K562 (cell line): ENCODE results near the gene CLTRN. TPM values are rescaled to one million over a fixed set of nuclear protein-coding genes. Genes with fewer than 3 reads are reported as not detected.

Experiments used
- ATAC-seq: fragments of 200-7000 bp; cut with Tn5 transposase; 3 replicates; pipeline ENCODE4 v1.9.1; 2020; ENCODE audit warnings: moderate library complexity
- BruUV-seq: library from RNA; stranded (reverse); fragments of 400-500 nt; replicated peaks from 2 replicates; lab custom pipeline; 2021; lab: Mats Ljungman, UMichigan
- CTCF ChIA-PET: fragments of 300-600 bp; formaldehyde crosslinking; extraction: SDS; loops from one replicate; lab custom pipeline; 2021; ENCODE audit warnings: low intra/inter-chr PET ratio; lab: Yijun Ruan, JAX
- POLR2A ChIA-PET: fragments of 300-600, 350-650 bp; sonication (Branson Sonifier 250); formaldehyde crosslinking; extraction: SDS; loops from one replicate; lab custom pipeline; 2021; ENCODE audit warnings: antibody characterized with exemption, inconsistent platforms; lab: Yijun Ruan, JAX
- DNase-seq, 4 experiments: peaks; one replicate each; pipeline versions ENCODE4 v3.0.0 to v3.0.0-alpha.2; 2011 to 2018; ENCODE audit warnings: low spot score in 3 of 4, mixed read lengths in 3 of 4; ENCODE audit errors: extremely low read depth in 1 of 4
- FAIRE-seq: peaks from 2 replicates; lab custom pipeline; 2011; peaks lifted over from hg19 to GRCh38; lab: Jason Lieb, UNC
- H2AFZ ChIP-seq: 2 replicates; pipeline ENCODE4 v1.6.0; 2011; ENCODE audit warnings: low read depth, low read length, control low read depth, inconsistent platforms
- H3K27ac ChIP-seq: fragments of 200-600 bp; 3 replicates; pipeline ENCODE4 v1.8.0; 2011; ENCODE audit warnings: low read depth, mild to moderate bottlenecking, control low read depth, inconsistent platforms, low read length, moderate library complexity, mixed read lengths; ENCODE audit errors: extremely low read depth
- H3K27me3 ChIP-seq, 2 experiments: fragments of 300-600 bp in 1 of 2; 2 replicates in 1 of 2; 3 replicates in 1 of 2; pipeline versions ENCODE4 v1.6.0 to v1.8.0; 2011; ENCODE audit warnings: inconsistent platforms in 2 of 2, low read length in 2 of 2, mild to moderate bottlenecking in 1 of 2, mixed read lengths in 1 of 2, moderate library complexity in 1 of 2; ENCODE audit not compliant: control insufficient read depth in 2 of 2, insufficient read depth in 2 of 2
- H3K36me3 ChIP-seq: fragments of 300-600 bp; 3 replicates; pipeline ENCODE4 v1.8.0; 2011; ENCODE audit warnings: mild to moderate bottlenecking, low read length, inconsistent platforms; ENCODE audit not compliant: control insufficient read depth, insufficient read depth
- H3K4me1 ChIP-seq, 2 experiments: fragments of 200-600 bp in 1 of 2; replicated peaks in 1 of 2; 2 replicates in 1 of 2; 3 replicates in 1 of 2; pipeline versions ENCODE4 v1.5.1 to v1.8.0; 2011; ENCODE audit warnings: inconsistent platforms in 2 of 2, low read length in 2 of 2, mild to moderate bottlenecking in 1 of 2, mixed read lengths in 1 of 2, moderate library complexity in 1 of 2; ENCODE audit not compliant: control insufficient read depth in 2 of 2, insufficient read depth in 2 of 2
- H3K4me2 ChIP-seq: 2 replicates; pipeline ENCODE4 v1.6.1; 2011; ENCODE audit warnings: low read length, control low read depth, inconsistent platforms, mixed read lengths; ENCODE audit not compliant: insufficient read depth
- H3K4me3 ChIP-seq: fragments of 200-600 bp; sonication (generic), shearing (Covaris generic); 2 replicates; pipeline ENCODE4 v1.5.1; 2016; ENCODE audit warnings: control low read depth, inconsistent platforms
- H3K79me2 ChIP-seq: fragments of 200-600 bp; 3 replicates; pipeline ENCODE4 v1.8.0; 2011; ENCODE audit warnings: low read length, inconsistent platforms; ENCODE audit not compliant: control insufficient read depth, insufficient read depth
- H3K9ac ChIP-seq, 2 experiments: 2 replicates each; pipeline versions ENCODE4 v1.6.0 to v1.6.1; 2011; ENCODE audit warnings: low read depth in 2 of 2, low read length in 2 of 2, control low read depth in 1 of 2, inconsistent platforms in 1 of 2, mild to moderate bottlenecking in 1 of 2, mixed read lengths in 1 of 2; ENCODE audit not compliant: insufficient read depth in 1 of 2
- H3K9me1 ChIP-seq: one replicate; pipeline ENCODE4 v1.6.0; 2011; ENCODE audit warnings: inconsistent platforms, mild to moderate bottlenecking, low read length, moderate library complexity; ENCODE audit not compliant: control insufficient read depth, insufficient read depth
- H3K9me3 ChIP-seq: replicated peaks from 2 replicates; pipeline ENCODE4 v1.5.1; 2011; ENCODE audit warnings: low read depth, low read length, inconsistent platforms; ENCODE audit not compliant: control insufficient read depth, insufficient read depth
- H4K20me1 ChIP-seq: replicated peaks from 2 replicates; pipeline ENCODE4 v1.6.1; 2011; ENCODE audit warnings: low read length, inconsistent platforms, mixed read lengths; ENCODE audit not compliant: control insufficient read depth, insufficient read depth
- BMI1 ChIP-seq: fragments of 150-350 bp; IDR thresholded peaks from 2 replicates; pipeline ENCODE4 v1.6.1; 2014; ENCODE audit warnings: low read length
- CTCFL ChIP-seq: IDR thresholded peaks from 2 replicates; pipeline ENCODE4 v1.6.1; 2011; ENCODE audit warnings: borderline replicate concordance, low read depth, mild to moderate bottlenecking, moderate library complexity, low read length; ENCODE audit not compliant: insufficient read depth, poor library complexity, severe bottlenecking
- HMG20A ChIP-seq: fragments of 450-650 bp; formaldehyde crosslinking; conservative IDR thresholded peaks from 2 replicates; pipeline ENCODE4 v1.4.0; 2020; ENCODE audit warnings: mild to moderate bottlenecking, mixed read lengths
- JUND ChIP-seq, 2 experiments: IDR thresholded peaks; 2 replicates in 1 of 2; 3 replicates in 1 of 2; pipeline ENCODE4 v1.6.1; 2011; ENCODE audit warnings: borderline replicate concordance in 2 of 2, low read depth in 2 of 2, low read length in 2 of 2, improper control_type of control experiment in 1 of 2, missing biosample characterization in 1 of 2, missing genetic modification characterization in 1 of 2, missing genetic modification reagents in 1 of 2
- MYC ChIP-seq, 2 experiments: fragments of 250-450 bp in 1 of 2; sonication (Bioruptor Pico) in 1 of 2; IDR thresholded peaks; 2 replicates each; pipeline versions ENCODE4 v1.5.1 to v1.6.1; 2012 to 2021; ENCODE audit warnings: low read depth in 2 of 2, borderline replicate concordance in 1 of 2, improper control_type of control experiment in 1 of 2, low read length in 1 of 2, mild to moderate bottlenecking in 1 of 2, moderate library complexity in 1 of 2
- TEAD4 ChIP-seq, 2 experiments: sonication (generic) in 1 of 2; formaldehyde crosslinking in 1 of 2; IDR thresholded peaks; 2 replicates each; pipeline versions ENCODE4 v1.6.1 to v1.8.0; 2012 to 2022; ENCODE audit warnings: borderline replicate concordance in 1 of 2, inconsistent platforms in 1 of 2, low read length in 1 of 2, mild to moderate bottlenecking in 1 of 2, missing genetic modification reagents in 1 of 2
- ZNF551 ChIP-seq: fragments of 250-450 bp; sonication (Bioruptor Pico); IDR thresholded peaks from 2 replicates; pipeline ENCODE4 v1.5.0; 2021; ENCODE audit warnings: mild to moderate bottlenecking, moderate library complexity
- ZNF639 ChIP-seq, 2 experiments: fragments of 200-800 bp in 1 of 2; sonication (Bioruptor generic) in 1 of 2; sonication (generic) in 1 of 2; formaldehyde crosslinking in 1 of 2; IDR thresholded peaks in 1 of 2; conservative IDR thresholded peaks in 1 of 2; 2 replicates each; pipeline versions ENCODE4 v1.5.0 to v1.6.1; 2016 to 2020; ENCODE audit warnings: missing compliant biosample characterization in 1 of 2, missing genetic modification characterization in 1 of 2, missing genetic modification reagents in 1 of 2
- WGBS: fragments of 100-300 bp; shearing (Covaris generic); methylation state at CpG from one replicate; pipeline ENCODE4 v1.1.6; 2016; ENCODE audit warnings: low coverage, mixed read lengths; ENCODE audit not compliant: insufficient coverage; ENCODE audit errors: missing lambda C conversion rate; 5-methylcytosine and 5-hydroxymethylcytosine counted together
- in situ Hi-C: fragments of 300-500 bp; cut with MboI; formaldehyde crosslinking; loops from 4 replicates; pipeline ENCODE4 v1.15.0; 2018; ENCODE audit warnings: inconsistent platforms, mixed read lengths
- intact Hi-C: fragments of 100-400 bp; cut with micrococcal nuclease; formaldehyde crosslinking; loops from 2 replicates; pipeline ENCODE4 v1.14.2; 2022
- polyA plus RNA-seq, 8 experiments: library from polyadenylated mRNA; depleted of rRNA in 4 of 8; stranded (reverse) in 5 of 8; unstranded in 3 of 8; fragments of >200 nt; fragmentation: Nextera tagmentation in 2 of 8; fragmentation: Illumina TruSeq in 1 of 8; extraction: Ambion mirVana in 2 of 8; extraction: Trizol in 1 of 8; gene quantifications; 2 replicates each; pipeline versions ENCODE4 v1.2.1 to v1.2.3, GENCODE V29; 2011 to 2014; ENCODE audit warnings: inconsistent platforms in 1 of 8, missing spikeins in 1 of 8
- total RNA-seq, 7 experiments: library from RNA; depleted of rRNA in 6 of 7; stranded (reverse); fragments of >200 nt in 6 of 7; fragmentation: Illumina TruSeq in 2 of 7; extraction: Trizol in 2 of 7; gene quantifications; 2 replicates each; pipeline versions ENCODE4 v1.2.1 to v1.2.3, GENCODE V29; 2011 to 2021; ENCODE audit warnings: low replicate concordance in 1 of 7

The CLTRN gene
- total and polyA plus RNA-seq, 9 of the 15 experiments (the other 6 are each of a cell fraction or from before 2014, with no cell fraction given): 0.11 to 0.36 (median 0.18) TPM; not detected in 2

GRCh38 chrX:15678339-15678738 lies 13.7 kb upstream of the CLTRN start:
- no peak overlapping the region for H2AFZ ChIP-seq
- peaks cover 3% of the 10 kb centered on the region for H3K9me1 ChIP-seq
- intact Hi-C loops (no loop called here), in situ Hi-C loops (no loop called here)
- WGBS: 100% methylated on average over 2 of the region's 2 CpGs
- peaks cover 58% of the 10 kb centered on the region for H3K79me2 ChIP-seq
- H3K4me1 ChIP-seq: peaks cover 4 to 12% of the 10 kb centered on the region in 2 experiments; a peak in 4 of 5 replicates
- FAIRE-seq (no peak), ATAC-seq (no peak), DNase-seq (no peak)
- H3K9me3 ChIP-seq: no peaks in the 10 kb centered on the region
- TF ChIP-seq TEAD4 (IDR thresholded peaks at IDR 0.05; ENCODE audit: low read length) (no peak), TEAD4 (CRISPR knock-in tag; IDR thresholded peaks at IDR 0.05; ENCODE audit: borderline replicate concordance) (no peak), MYC (IDR thresholded peaks at IDR 0.05; ENCODE audit: low read depth, low read length) (no peak), MYC (CRISPR knock-in tag; IDR thresholded peaks at IDR 0.05; ENCODE audit: borderline replicate concordance, low read depth) (no peak), HMG20A (no peak), JUND (IDR thresholded peaks at IDR 0.05; ENCODE audit: borderline replicate concordance, low read depth, low read length) (no peak), JUND (tag; IDR thresholded peaks at IDR 0.05; ENCODE audit: borderline replicate concordance, low read depth, low read length) (no peak), ZNF639 (CRISPR knock-in tag; conservative IDR thresholded peaks at IDR 0.05 in 1 of 2, IDR thresholded peaks at IDR 0.05 in 1 of 2) (no peak), BMI1 (no peak), ZNF551 (no peak), CTCFL (no peak)
- H3K4me3 ChIP-seq: no peak overlapping the region
- peaks cover 40% of the 10 kb centered on the region for H3K36me3 ChIP-seq
- no peak overlapping the region for H3K27ac ChIP-seq
- H3K27me3 ChIP-seq: no peaks in the 10 kb centered on the region
- 0 out of 2 replicates have a peak, but pooled peaks cover 12% of the 10 kb centered on the region for H4K20me1 ChIP-seq
- BruUV-seq: no TSS peak
- no peak overlapping the region for H3K9ac ChIP-seq
- H3K4me2 ChIP-seq: no peak overlapping the region
- POLR2A ChIA-PET: no interaction called here
- CTCF ChIA-PET: no interaction called here
